HG03442 (cell line): ENCODE measurements around the gene PALLD.
"Not testable (repeated sequence)": the region's sequence is repeated elsewhere in the genome, so short reads cannot be mapped to it uniquely, and the experiment has no call there.

Source experiments
- ATAC-seq: cut with Tn5 transposase; IDR thresholded peaks from one replicate; pipeline ENCODE4 v1.9.1; 2021; ENCODE audit warnings: mild to moderate bottlenecking, moderate library complexity; ENCODE audit not compliant: unreplicated experiment

The PALLD gene

DNA sequence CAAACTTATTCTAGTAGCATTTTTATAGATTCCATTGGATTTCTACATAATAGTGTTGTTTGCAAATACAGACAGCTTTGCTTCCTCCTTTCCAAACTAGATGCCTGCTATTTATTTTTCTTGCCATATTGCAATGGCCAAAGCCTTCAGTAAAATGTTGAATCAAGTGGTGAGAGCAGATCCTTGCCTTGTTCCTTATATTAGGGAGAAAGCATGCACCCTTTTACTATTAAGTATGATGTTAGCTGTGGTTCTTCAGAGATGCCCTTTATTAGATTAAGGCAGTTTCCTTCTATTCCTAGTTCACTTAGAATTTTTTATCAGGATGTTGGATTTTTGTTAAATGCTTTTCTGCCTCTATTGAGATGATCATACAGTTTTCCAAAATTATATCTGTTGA, 279.5 kb downstream of the PALLD start:
- ATAC-seq, result no peak

GRCh38 chr4:168777277-168777965, 280.6 kb downstream of the PALLD start:
- ATAC-seq, result no peak

DNA sequence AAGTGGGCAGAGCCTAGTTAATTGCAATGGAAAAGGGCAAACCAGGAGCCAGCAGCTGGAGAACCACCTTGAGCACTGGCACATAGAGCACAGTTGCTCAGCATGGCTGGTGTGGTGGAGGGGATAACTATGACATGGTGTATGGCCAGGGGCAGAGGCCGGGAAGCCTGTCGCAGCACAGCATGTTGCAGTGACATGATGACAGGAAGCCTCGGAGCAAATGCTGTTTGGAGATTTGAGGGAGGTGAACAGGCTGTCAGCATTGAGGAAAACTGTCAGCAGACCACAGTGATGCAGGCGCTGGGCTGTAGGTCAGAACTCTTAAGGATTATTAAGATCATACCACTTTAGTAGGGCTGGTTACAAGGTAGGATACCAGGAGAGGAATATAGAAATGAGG, 284.5 kb downstream of the PALLD start:
- ATAC-seq, result no peak

GRCh38 chr4:168781926-168782325, 285.1 kb downstream of the PALLD start:
- no peak for ATAC-seq

GRCh38 chr4:168782439-168782838, 285.6 kb downstream of the PALLD start:
- ATAC-seq, result no peak

GRCh38 chr4:168784786-168785461, 288.1 kb downstream of the PALLD start:
- no peak for ATAC-seq

DNA sequence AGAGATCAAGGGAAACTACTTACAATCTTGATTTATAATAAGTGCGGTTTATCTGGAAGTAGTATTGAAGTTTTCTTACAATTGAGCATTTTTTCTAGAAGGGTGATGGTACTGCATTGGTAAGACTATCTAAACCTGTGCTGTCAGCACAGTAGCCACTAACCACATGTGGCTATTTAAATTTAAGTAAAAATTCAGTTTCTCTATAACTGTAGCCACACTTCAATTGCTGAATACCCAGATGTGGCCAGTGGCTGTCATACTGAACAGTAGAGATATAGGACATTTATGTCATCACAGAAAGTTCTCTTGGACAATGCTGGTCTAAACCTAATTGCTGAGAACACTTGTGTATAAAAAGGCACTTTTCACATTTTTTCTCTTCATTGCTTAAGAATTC, 290.5 kb downstream of the PALLD start:
- no peak for ATAC-seq

- no peak for ATAC-seq
These were observed 291.1 kb downstream of the PALLD start for GRCh38 chr4:168787801-168788595.

DNA sequence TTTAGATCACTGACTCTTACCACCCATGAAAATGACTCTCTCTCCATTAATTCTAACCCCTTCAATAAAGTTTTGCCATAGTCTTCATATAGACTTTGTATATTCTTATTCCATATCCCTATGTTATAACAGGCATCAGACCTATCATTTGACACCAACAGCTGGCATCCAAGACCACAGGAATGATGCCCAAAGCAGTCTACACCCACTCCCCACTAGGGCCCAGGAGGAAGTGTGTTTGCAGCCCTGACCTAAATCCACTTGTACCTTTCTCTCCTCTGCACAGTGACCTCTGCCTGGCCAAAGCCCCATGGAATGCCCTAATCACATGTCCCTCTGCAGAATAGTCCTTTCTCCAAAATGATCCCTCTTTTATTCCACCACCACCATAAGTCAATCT, 294.0 kb downstream of the PALLD start:
- no peak for ATAC-seq

- ATAC-seq, result no peak
These were observed 294.5 kb downstream of the PALLD start for GRCh38 chr4:168791376-168791775.

DNA sequence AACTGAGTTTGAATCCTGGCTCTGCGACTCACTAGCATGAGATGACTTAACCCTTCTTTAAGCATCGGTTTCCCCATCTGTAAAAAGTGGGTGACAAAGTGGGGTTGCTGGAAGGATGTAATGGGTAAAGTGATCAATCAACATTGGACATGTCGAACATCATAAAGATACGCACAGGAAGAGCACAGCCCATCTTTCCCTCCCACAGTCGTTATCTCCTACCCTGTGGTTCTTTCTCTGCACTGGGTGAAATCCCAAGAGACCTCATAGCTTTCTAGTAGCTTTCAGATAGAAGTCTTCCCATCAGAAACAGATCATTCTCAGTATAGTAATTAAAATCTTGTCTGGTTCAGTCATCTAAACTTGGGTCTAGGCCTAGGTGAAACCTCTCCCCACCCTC, 296.7 kb downstream of the PALLD start:
- no peak for ATAC-seq

GRCh38 chr4:168794092-168794707, 297.3 kb downstream of the PALLD start:
- no peak for ATAC-seq

- no peak for ATAC-seq
These were observed 298.0 kb downstream of the PALLD start for GRCh38 chr4:168794881-168795280.

GRCh38 chr4:168795346-168795745, 298.5 kb downstream of the PALLD start:
- no peak for ATAC-seq

DNA sequence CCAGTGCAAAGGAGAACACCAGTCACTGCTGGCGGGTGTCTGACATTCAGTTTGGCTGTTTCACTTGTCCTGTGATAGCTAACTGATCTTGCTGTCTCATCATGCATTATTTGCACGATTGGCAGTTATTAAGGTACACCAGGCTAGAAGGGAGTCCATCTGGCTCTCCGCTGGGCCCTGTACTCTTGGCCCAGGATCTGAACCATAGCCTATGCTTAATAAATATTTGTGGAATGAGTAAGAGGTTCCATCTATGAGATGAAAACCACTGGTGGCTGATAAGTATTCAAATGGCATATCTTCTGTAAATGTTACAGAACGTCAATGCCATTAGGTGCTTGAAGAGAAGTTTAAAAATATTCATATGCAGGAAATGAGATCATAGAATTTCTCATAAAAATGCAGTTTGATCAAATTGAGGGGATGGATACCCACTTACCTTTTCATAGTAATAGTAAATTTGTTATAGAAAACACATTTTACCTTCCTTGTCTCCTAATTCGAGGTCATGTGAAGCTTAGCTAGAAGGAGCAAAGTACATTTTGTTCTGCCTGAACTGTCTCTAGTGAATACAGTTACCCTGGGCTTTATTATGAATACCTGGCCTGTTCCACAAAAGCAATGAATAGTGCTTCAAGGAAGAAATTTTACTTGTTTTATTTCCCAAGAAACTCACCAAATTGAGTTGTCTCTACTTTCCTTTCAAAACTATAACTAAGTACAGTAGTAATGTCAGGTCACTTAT, 299.7 kb downstream of the PALLD start:
- no peak for ATAC-seq

- ATAC-seq, result no peak
These were observed 300.3 kb downstream of the PALLD start for GRCh38 chr4:168797194-168797593.

GRCh38 chr4:168797738-168798375, 301.0 kb downstream of the PALLD start:
- no peak for ATAC-seq

- no peak for ATAC-seq
These were observed 304.1 kb downstream of the PALLD start for GRCh38 chr4:168800926-168801325.

DNA sequence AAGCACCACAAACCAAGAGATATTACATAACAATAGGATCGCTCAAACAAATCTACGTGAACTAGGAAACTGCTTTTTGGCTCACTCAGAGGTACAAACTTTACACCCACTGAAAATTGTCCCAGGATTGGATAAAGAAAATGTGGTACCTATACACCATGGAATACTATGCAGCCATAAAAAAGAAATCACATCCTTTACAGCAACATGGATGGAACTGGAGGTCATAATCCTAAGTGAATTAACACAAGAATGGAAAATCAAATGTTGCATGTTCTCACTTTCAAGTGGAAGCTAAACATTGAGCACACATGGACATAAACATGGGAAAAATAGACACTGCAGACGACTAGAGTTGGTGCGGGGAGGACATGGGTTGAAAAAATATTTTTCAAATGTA, 305.4 kb downstream of the PALLD start:
- no peak for ATAC-seq

DNA sequence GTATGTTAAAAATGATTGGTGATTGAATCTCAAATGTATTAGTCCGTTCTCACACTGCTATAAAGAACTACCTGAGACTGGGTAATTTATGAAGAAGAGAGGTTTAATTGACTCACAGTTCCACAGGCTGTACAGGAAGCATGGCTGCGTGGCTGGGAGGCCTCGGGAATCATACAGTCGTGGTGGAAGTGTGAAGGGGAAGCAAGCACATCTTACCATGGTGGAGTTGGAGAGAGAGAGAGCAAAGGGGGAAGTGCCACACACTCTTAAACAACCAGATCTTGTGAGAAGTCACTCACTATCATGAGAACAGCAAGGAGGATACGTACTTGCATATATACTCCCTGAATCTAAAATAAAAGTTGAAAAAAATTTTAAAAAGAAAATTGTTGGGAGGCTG, 306.2 kb downstream of the PALLD start:
- not testable (repeated sequence) for ATAC-seq
